Natural killer cell (primary cell): ENCODE data around the gene MRPL27. TPM values are rescaled to one million over a fixed set of nuclear protein-coding genes. Genes with fewer than 3 reads are reported as not detected.

ENCODE experiments used
- ATAC-seq, 3 donors: fragments of 150-1000 bp in 2 of 3; fragments of 200-7000 bp in 1 of 3; cut with Tn5 transposase; 1 replicate in 1 of 3; 2 replicates in 2 of 3; pipeline ENCODE4 v1.10.0; 2021; ENCODE audit warnings: mild to moderate bottlenecking in 2 of 3, moderate library complexity in 2 of 3
- DNase-seq, 2 donors: peaks; one replicate each; pipeline versions ENCODE4 v3.0.0 to v3.0.0-alpha.2; 2013 to 2021; ENCODE audit warnings: mixed read lengths in 1 of 2
- H3K27ac ChIP-seq: one replicate; pipeline ENCODE4 v1.5.1; 2013; ENCODE audit warnings: mild to moderate bottlenecking, low read length
- H3K27me3 ChIP-seq: one replicate; pipeline ENCODE4 v1.6.1; 2013; ENCODE audit warnings: low read length; ENCODE audit not compliant: control insufficient read depth, insufficient read depth
- H3K36me3 ChIP-seq: one replicate; pipeline ENCODE4 v1.6.1; 2013; ENCODE audit warnings: low read length; ENCODE audit not compliant: control insufficient read depth, insufficient read depth
- H3K4me1 ChIP-seq: one replicate; pipeline ENCODE4 v1.6.1; 2013; ENCODE audit warnings: low read length; ENCODE audit not compliant: control insufficient read depth, insufficient read depth
- H3K4me3 ChIP-seq: one replicate; pipeline ENCODE4 v1.5.1; 2013; ENCODE audit warnings: low read length
- H3K9me3 ChIP-seq: one replicate; pipeline ENCODE4 v1.6.1; 2013; ENCODE audit warnings: low read length; ENCODE audit not compliant: control insufficient read depth, insufficient read depth
- H3K27ac Mint-ChIP-seq, 2 donors: one replicate each; pipeline ENCODE4 v1.8.0; 2022; ENCODE audit warnings: mild to moderate bottlenecking in 2 of 2, mixed read lengths in 2 of 2, moderate library complexity in 1 of 2
- H3K27me3 Mint-ChIP-seq, 2 donors: one replicate each; pipeline ENCODE4 v1.8.0; 2022; ENCODE audit warnings: low read depth in 2 of 2, mixed read lengths in 2 of 2
- H3K36me3 Mint-ChIP-seq: one replicate; pipeline ENCODE4 v1.8.0; 2022; ENCODE audit warnings: mixed read lengths
- H3K4me1 Mint-ChIP-seq, 2 donors: one replicate each; pipeline ENCODE4 v1.8.0; 2022; ENCODE audit warnings: mixed read lengths in 2 of 2
- H3K4me3 Mint-ChIP-seq: one replicate; pipeline ENCODE4 v1.8.0; 2022; ENCODE audit warnings: mild to moderate bottlenecking, moderate library complexity, mixed read lengths
- H3K9me3 Mint-ChIP-seq, 2 donors: one replicate each; pipeline ENCODE4 v1.8.0; 2022; ENCODE audit warnings: mixed read lengths in 2 of 2
- WGBS: methylation state at CpG from one replicate; pipeline ENCODE4 v1.1.7; 2013; ENCODE audit warnings: missing lambda C conversion rate; ENCODE audit not compliant: insufficient coverage; 5-methylcytosine and 5-hydroxymethylcytosine counted together
- intact Hi-C: fragments of 100-400 bp; cut with micrococcal nuclease; formaldehyde crosslinking; loops from one replicate; pipeline ENCODE4 v1.14.2; 2022
- total RNA-seq, 4 donors: library from RNA; stranded (reverse); fragments of 120-200 nt in 1 of 4; gene quantifications; one replicate each; pipeline versions ENCODE4 v1.2.3 to v1.2.4, GENCODE V29; 2013 to 2022
- TF ChIP-seq, protein P1 (sequence below): fragments of 200-600 bp; IDR thresholded peaks from one replicate; pipeline ENCODE4 v1.8.0; 2022; ENCODE audit warnings: antibody characterized with exemption

The MRPL27 gene
- total RNA-seq, 3 donors from 2014 or later (not counting 1 experiment from before 2014, with no cell fraction given) = 16.4 to 36.6 (median 31.3) TPM

DNA sequence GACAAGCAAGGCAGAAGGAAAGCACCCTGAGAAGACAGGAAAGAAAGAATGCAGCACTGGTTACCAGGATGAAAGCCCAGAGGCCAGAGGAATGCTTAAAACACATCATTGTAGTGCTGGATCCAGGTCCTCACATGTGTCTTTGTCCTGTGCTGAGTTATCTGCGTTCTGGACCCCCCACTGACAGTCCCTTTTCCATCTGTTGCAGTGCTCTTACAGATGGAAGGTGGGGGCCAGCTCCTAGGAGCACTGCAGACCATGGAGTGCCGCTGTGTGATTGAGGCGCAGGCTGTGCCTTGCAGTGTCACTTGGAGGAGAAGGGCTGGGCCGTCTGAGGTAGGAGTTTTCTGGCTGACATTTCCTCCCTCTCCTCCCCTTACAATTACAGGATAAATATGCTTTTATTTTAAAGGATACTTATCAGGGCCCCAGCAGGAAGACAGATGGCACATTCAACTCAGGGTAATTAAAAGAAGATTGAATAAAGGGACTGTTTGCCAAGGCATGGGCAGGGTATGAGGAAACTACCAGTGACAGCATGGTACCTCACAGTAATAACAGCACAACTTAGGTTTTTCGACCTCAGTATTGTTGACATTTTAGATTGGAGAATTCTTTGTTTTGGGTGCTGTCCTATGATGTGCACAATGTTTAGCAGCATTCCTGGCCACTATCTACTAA is 3.0 kb upstream of the MRPL27 start:
- WGBS = 100% methylated on average over 1 of the region's 5 CpGs
- Histone ChIP-seq H3K9me3 (no peaks in the 10 kb centered on the region), H3K27me3 (no peaks in the 10 kb centered on the region), H3K27ac (no peak overlapping the region), H3K4me1 (peaks cover 15% of the 10 kb centered on the region), H3K36me3 (peaks cover 9% of the 10 kb centered on the region), H3K4me3 (no peak overlapping the region)
- Mint-ChIP-seq H3K9me3 (no peaks in the 10 kb centered on the region), H3K36me3 (no peaks in the 10 kb centered on the region), H3K27ac (no peak overlapping the region), H3K4me1 (peaks cover 23 to 25% of the 10 kb centered on the region in 2 donors), H3K4me3 (no peak overlapping the region), H3K27me3 (no peaks in the 10 kb centered on the region)
- TF ChIP-seq, protein P1, sequence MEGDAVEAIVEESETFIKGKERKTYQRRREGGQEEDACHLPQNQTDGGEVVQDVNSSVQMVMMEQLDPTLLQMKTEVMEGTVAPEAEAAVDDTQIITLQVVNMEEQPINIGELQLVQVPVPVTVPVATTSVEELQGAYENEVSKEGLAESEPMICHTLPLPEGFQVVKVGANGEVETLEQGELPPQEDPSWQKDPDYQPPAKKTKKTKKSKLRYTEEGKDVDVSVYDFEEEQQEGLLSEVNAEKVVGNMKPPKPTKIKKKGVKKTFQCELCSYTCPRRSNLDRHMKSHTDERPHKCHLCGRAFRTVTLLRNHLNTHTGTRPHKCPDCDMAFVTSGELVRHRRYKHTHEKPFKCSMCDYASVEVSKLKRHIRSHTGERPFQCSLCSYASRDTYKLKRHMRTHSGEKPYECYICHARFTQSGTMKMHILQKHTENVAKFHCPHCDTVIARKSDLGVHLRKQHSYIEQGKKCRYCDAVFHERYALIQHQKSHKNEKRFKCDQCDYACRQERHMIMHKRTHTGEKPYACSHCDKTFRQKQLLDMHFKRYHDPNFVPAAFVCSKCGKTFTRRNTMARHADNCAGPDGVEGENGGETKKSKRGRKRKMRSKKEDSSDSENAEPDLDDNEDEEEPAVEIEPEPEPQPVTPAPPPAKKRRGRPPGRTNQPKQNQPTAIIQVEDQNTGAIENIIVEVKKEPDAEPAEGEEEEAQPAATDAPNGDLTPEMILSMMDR = no peak
- intact Hi-C loops = no loop called here
- DNase-seq (no peak), ATAC-seq (no peak)

DNA sequence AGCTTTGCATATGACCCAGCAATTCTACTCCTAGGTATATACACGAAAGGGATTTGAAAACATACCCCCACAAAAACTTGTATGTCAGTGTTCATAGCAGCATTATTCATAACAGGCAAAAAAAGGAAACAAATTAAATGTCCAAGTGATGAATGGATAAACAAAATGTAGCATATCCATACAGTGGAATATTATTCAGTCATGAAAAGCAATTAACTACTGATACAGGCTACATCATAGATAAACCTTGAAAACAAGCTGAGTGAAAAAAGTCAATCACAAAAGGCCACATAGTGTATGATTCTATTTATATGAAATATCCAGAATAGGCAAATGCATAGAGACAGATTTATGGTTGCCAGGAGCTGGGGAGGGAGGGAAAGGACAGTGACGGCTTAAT is 721 bp upstream of the MRPL27 start:
- Histone ChIP-seq H3K36me3 (peaks cover 18% of the 10 kb centered on the region), H3K27ac (no peak overlapping the region), H3K9me3 (no peaks in the 10 kb centered on the region), H3K4me3 (no peak overlapping the region), H3K27me3 (no peaks in the 10 kb centered on the region), H3K4me1 (peaks cover 15% of the 10 kb centered on the region)
- Mint-ChIP-seq H3K36me3 (no peaks in the 10 kb centered on the region), H3K9me3 (no peaks in the 10 kb centered on the region), H3K27ac (peak overlapping the region; percentile 100), H3K4me1 (peaks cover 23 to 25% of the 10 kb centered on the region in 2 donors), H3K27me3 (no peaks in the 10 kb centered on the region), H3K4me3 (peak overlapping the region; percentile 100)
- TF ChIP-seq, protein P1 = no peak
- WGBS = 100% methylated on average over 1 of the region's 2 CpGs
- intact Hi-C loops = no loop called here
- ATAC-seq (no peak), DNase-seq (no peak)

DNA sequence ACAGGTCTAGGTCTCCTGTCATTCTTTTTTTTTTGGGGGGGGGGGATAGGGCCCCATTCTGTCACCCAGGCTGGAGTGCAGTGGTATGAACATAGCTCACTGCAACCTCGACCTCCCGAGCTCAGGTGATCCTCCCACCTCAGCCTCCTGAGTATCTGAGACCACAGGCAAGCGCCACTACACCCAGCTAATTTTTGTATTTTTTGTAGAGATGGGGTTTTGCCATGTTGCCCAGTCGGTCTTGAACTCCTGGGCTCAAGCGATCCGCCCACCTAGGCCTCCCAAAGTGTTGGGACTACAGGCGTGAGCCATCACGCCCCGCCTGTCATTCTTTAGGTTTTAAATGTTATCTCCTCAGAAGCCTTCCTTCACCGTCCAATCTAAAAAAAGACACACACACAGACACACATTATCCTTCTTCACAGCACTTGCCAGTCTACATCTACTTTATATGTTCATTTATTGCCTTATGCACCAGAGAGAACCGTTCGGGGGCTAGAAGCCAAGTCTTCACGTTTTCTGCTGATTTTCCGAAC is 694 bp downstream of the MRPL27 start:
- Mint-ChIP-seq H3K27me3 (no peaks in the 10 kb centered on the region), H3K4me3 (peak overlapping the region; percentile 100), H3K4me1 (peaks cover 23 to 25% of the 10 kb centered on the region in 2 donors), H3K27ac (peak overlapping the region; percentile 100), H3K9me3 (no peaks in the 10 kb centered on the region), H3K36me3 (peaks cover 9% of the 10 kb centered on the region)
- intact Hi-C loops = no loop called here
- TF ChIP-seq, protein P1 = no peak
- ATAC-seq (peak in 1 of 3 donors; percentile 17), DNase-seq (no peak)
- peaks cover 31% of the 10 kb centered on the region for H3K36me3 ChIP-seq
- H3K27ac ChIP-seq = peak overlapping the region; percentile 88
- H3K4me3 ChIP-seq = peak overlapping the region; percentile 91
- no peaks in the 10 kb centered on the region for H3K9me3 ChIP-seq
- H3K4me1 ChIP-seq = peaks cover 15% of the 10 kb centered on the region
- 16% methylated on average over 11 of the region's 14 CpGs for whole genome bisulfite sequencing
- no peaks in the 10 kb centered on the region for H3K27me3 ChIP-seq
